Measurements from ENCODE around the gene AGMO. TPM values are rescaled to one million over a fixed set of nuclear protein-coding genes. Genes with fewer than 3 reads are reported as not detected.
"Not testable (repeated sequence)": the region's sequence is repeated elsewhere in the genome, so short reads cannot be mapped to it uniquely, and the experiment has no call there.

The AGMO gene
- total and polyA plus RNA-seq, 2 of the 8 experiments (the other 6 are each of a cell fraction or from before 2014, with no cell fraction given): 0.22 to 0.45 TPM

DNA sequence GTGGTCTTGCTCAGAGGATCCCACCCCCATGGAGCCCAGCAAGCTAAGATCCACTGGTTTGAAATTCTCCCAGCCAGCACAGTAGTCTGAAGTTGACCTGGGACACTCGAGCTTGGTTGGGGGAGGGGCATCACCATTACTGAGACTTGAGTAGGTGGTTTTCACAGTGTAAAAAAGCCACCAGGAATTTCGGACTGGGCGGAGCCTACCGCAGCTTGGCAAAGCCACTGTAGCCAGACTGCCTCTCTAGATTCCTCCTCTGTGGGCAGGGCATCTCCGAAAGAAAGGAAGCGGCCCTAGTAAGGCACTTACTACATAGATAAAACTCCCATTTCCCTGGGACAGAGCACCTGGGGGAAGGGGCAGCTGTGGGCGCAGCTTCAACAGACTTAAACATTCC is 44.0 kb downstream of the AGMO start:
- H3K27me3 ChIP-seq (replicated peaks in 1 of 4; ENCODE audit: control insufficient read depth in 3 of 4, extremely low read depth in 1 of 4, insufficient read depth in 3 of 4, low read length in 3 of 4); H2BK120ac ChIP-seq (replicated peaks; ENCODE audit: low read depth, low read length); H3K23ac ChIP-seq (ENCODE audit: insufficient read length); CTCF ChIA-PET (ENCODE audit: partially characterized antibody); DNase-seq (ENCODE audit: low read depth in 1 of 2, low spot score in 2 of 2); H2AK5ac ChIP-seq (ENCODE audit: low read depth, low read length); FAIRE-seq; H3K9ac ChIP-seq (replicated peaks in 1 of 4; ENCODE audit: extremely low read depth in 1 of 4, low read depth in 3 of 4, low read length in 3 of 4); H3K14ac ChIP-seq (ENCODE audit: insufficient read length); H3K9me3 ChIP-seq (ENCODE audit: insufficient read depth in 2 of 2, low read depth in 1 of 2, low read length in 1 of 2); H2BK15ac ChIP-seq (ENCODE audit: low read length); H3K27ac ChIP-seq (ENCODE audit: low read depth, low read length); H3K4me3 ChIP-seq (ENCODE audit: extremely low read depth in 1 of 4, insufficient read depth in 2 of 4, low read depth in 3 of 4, low read length in 4 of 4); H3K18ac ChIP-seq (ENCODE audit: extremely low read depth, low read length); H3K79me1 ChIP-seq (ENCODE audit: low read depth, low read length); H3K4ac ChIP-seq (replicated peaks; ENCODE audit: insufficient read length, low read depth, low read length); H4K91ac ChIP-seq (replicated peaks; ENCODE audit: insufficient read length, low read length); H3K36me3 ChIP-seq (ENCODE audit: control insufficient read depth in 2 of 4, insufficient read depth in 4 of 4, low read length in 3 of 4); POLR2A ChIA-PET (ENCODE audit: partially characterized antibody); H3K23me2 ChIP-seq (ENCODE audit: low read depth, low read length); H4K5ac ChIP-seq (ENCODE audit: insufficient read length, low read depth, low read length); H4K8ac ChIP-seq (ENCODE audit: extremely low read depth, insufficient read depth, low read length); H3K79me2 ChIP-seq (ENCODE audit: control insufficient read depth in 1 of 2, insufficient read depth in 2 of 2, low read length in 2 of 2); H2BK20ac ChIP-seq (ENCODE audit: low read length); H3K4me1 ChIP-seq (replicated peaks in 1 of 4; ENCODE audit: control insufficient read depth in 3 of 4, insufficient read depth in 4 of 4, low read length in 3 of 4); H4K20me1 ChIP-seq (replicated peaks in 1 of 2; ENCODE audit: control insufficient read depth in 1 of 2, insufficient read depth in 2 of 2, low read length in 2 of 2); H3K56ac ChIP-seq (replicated peaks; ENCODE audit: insufficient read length, low read depth, low read length): not testable (repeated sequence)
- Histone ChIP-seq H3K4me2 (ENCODE audit: insufficient read depth in 1 of 2, low read depth in 2 of 2, low read length in 2 of 2) (peak overlapping the region in 1 of 2 experiments; percentile 16; a peak in 1 of 4 replicates), H2BK5ac (ENCODE audit: low read depth, low read length) (peak overlapping the region; percentile 8; the same call in 1 of the 2 replicates), H2AFZ (ENCODE audit: low read length) (peak overlapping the region; percentile 62), H2BK12ac (ENCODE audit: low read depth, low read length) (0 out of 2 replicates have a peak overlapping the region, but pooled peaks have one; percentile 71)
- WGBS, 2 experiments (ENCODE audit: extremely low coverage in 1 of 2, insufficient coverage in 1 of 2, insufficient read length in 1 of 2, insufficient replicate concordance in 2 of 2, low coverage in 1 of 2, low lambda C conversion rate in 2 of 2, missing lambda C conversion rate in 1 of 2): 82% methylated on average over 7 of the region's 7 CpGs; no CpG with 5 or more reads in 1 of the 2 experiments
